Kidney glomerular epithelial cell (primary cell): ENCODE results near the gene SLIT3.

ENCODE experiments used
- DNase-seq: peaks from one replicate; lab custom pipeline; 2025; lab: John Stamatoyannopoulos, UW

SLIT3 gene

GRCh38 chr5:168699002-168699401 is 601.9 kb downstream of the SLIT3 start:
- DNase-seq = no peak

DNA sequence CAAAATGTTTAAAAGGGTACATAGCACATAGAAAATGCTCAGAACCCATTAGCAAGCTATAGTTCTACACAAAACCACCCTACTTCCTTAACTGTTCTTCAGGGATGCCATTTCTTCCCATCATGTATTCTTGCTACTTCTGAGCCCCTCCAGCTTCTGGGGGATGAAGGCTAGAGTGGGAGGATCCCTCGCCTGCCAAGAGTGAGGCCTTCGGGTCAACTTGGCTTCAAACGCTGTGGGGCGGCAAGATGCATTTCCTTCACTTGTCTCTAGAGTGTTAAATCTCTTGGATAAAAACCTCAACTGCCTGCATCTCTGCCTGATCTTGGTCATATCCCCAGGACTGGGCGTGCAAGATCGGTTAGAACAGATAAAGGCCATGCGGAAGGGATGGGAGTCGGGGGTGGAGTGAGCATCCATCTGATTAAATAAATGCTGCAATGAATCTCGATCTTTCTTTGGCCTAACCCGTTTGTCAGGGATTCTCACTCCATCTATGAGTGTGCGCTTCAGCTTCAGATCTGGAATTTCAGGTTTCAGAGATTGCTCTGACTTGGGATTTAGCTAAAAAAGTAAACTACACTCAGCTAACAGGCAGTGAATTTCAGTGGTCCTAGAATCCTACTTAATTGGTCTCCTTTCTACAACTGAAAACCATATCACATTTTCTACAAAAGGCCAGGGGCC is 603.8 kb downstream of the SLIT3 start:
- DNase-seq = no peak

- DNase-seq = no peak
These were observed 604.3 kb downstream of the SLIT3 start for GRCh38 chr5:168696611-168697010.

GRCh38 chr5:168695301-168695835 is 605.6 kb downstream of the SLIT3 start:
- no peak for DNase-seq

- no peak for DNase-seq
These were observed 606.6 kb downstream of the SLIT3 start for GRCh38 chr5:168694289-168694688.

- DNase-seq = no peak
These were observed 607.1 kb downstream of the SLIT3 start for GRCh38 chr5:168693883-168694282.

DNA sequence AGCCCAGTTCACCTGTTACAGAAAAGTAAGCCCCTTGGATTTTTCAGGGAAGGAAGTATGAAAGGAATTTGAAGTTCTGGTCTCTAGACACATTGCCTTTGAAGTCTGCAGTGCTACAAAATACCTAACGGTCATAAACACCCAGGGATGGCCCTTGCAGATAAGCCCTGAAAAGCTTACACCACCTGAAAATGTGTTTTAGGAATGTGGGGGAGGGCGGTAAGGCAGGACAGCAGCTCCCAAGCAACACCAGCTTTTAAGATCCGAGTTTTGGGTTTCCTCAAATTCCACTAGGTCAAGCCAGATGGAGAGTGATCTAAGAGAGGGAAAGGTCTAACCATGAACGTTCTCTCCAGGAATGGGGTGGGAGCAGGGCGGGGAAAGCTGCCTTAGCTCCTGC is 607.6 kb downstream of the SLIT3 start:
- DNase-seq = no peak

- DNase-seq = no peak
These were observed 609.0 kb downstream of the SLIT3 start for GRCh38 chr5:168691891-168692290.

- no peak for DNase-seq
These were observed 611.7 kb downstream of the SLIT3 start for GRCh38 chr5:168689260-168689659.

GRCh38 chr5:168686837-168687236 is 614.1 kb downstream of the SLIT3 start:
- DNase-seq = no peak

GRCh38 chr5:168685566-168685965 is 615.4 kb downstream of the SLIT3 start:
- DNase-seq = no peak

GRCh38 chr5:168683927-168684295 is 617.0 kb downstream of the SLIT3 start:
- DNase-seq = no peak

DNA sequence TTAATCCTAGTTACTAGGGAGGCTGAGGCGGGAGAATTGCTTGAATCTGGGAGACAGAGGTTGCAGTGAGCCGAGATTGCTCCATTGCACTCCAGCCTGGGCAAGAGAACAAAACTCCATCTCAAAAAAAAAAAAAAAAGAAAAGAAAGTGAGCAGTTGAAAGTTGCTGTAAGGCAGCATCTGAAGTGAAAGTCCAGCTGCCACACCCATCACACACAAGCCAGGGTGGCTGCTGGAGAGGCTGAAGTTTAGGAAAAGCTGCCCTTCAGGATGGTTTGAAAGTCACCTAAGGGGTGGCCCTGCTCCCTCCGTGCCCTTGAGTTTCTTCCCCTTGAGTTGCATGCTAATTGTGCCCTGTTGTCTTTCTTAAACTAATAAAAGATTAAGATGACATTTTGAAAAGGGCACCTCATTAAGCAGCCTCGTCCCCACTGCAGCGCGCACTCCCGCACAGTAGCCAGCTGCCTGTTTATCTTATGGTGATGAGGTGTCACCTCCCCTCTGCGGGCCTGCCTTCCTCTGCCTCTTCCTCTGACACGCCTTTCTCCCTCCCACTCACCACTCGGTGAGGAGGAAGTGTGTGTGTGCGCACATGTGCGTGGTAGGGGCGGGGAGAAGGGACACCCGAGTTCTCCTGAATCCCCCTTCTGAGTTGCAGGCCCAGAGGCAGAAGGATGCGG is 617.6 kb downstream of the SLIT3 start:
- DNase-seq = no peak

DNA sequence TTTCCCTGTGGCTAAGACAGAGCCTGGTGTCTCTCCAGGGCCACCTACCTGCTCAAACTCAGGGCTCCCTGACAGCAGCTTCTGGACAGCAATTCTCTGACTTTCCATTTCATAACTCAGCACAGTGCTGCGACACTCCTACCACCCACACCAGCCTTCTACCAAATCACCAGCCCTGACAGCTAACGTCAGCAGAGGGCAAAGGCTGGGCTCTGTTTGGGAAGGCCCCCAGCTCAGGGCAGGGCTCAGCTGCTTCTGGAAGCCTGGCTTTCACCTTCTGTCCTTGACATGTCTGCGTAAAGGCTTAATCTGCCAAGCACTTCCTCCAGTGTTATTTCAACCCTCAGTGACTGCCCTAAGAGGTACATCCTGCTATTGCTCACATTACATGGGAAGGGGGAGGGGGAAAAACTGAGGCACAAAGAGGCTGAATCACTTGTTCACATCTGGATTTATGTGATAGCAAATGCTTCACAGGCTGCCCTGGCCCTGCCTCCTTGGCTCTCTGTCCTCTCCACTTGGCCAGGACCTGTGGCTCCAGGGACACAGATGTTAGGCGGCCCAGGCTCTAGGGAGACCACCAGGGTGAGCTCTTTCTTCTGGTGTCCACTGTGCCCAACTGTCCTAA is 619.3 kb downstream of the SLIT3 start:
- no peak for DNase-seq

GRCh38 chr5:168680395-168680794 is 620.5 kb downstream of the SLIT3 start:
- no peak for DNase-seq

- DNase-seq = peak; percentile 51
These were observed 621.4 kb downstream of the SLIT3 start for GRCh38 chr5:168679515-168679920.

GRCh38 chr5:168676501-168676900 is 624.4 kb downstream of the SLIT3 start:
- DNase-seq = no peak

GRCh38 chr5:168675883-168676408 is 625.0 kb downstream of the SLIT3 start:
- no peak for DNase-seq

GRCh38 chr5:168674893-168675482 is 626.0 kb downstream of the SLIT3 start:
- no peak for DNase-seq

DNA sequence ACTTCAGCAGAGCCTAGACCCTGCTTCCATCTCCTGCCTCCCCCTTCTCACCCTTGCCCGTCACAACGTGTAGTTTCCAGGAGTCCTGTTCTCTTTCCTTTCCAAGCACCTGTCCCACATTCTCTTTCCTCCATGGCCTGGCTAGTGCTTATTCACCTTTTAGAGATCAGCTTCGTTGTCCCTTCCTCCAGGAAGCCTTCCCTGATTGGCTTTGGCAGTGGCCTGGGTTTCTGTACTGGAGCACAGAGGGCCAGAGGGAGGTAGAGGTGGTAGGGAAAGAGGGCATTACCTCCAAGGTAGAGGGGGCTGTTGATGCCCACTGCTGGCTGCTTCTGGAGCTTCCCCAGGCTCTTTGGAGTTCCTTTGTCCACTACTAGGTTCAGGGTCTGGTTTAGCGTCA is 628.1 kb downstream of the SLIT3 start:
- DNase-seq = no peak

GRCh38 chr5:168672016-168672415 is 628.9 kb downstream of the SLIT3 start:
- DNase-seq = no peak

DNA sequence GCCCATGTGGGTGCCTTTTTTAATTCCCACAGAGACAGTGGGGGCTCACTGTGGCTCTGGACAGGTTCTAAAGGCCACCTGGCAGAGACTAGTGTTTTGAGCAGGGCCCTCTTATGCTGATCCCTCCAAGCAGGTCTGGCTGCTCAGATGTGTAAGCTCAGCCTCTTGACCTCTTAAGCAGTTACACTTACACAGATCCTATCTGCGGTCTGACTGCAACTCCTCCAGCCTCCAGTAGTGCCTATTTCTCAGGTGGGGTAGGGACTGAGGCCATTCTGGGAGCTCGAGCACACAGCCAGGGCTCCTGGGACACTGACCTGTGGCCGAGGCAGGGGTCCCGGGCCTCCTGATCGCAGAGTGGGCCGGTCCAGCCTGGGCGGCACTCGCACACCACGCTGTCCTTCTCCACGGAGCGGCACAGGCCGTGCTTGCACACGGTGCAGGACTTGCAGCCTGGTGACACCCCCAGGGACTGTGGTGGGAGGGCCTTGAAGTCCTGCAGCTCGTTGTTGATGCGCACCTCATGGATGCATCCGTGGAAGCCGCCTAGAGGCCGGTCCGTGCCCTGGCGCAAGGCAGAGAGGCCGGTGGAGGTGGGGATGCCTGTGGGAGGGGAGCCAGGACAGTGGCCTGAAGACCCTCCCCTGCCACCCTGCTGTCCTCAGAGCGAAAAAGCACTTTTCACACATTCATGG is 629.9 kb downstream of the SLIT3 start:
- DNase-seq = no peak
